Left kidney (tissue), 1 donor: ENCODE measurements around the gene LTBP2. TPM values are rescaled to one million over a fixed set of nuclear protein-coding genes. Genes with fewer than 3 reads are reported as not detected.

ENCODE experiments used
- polyA plus RNA-seq: library from polyadenylated mRNA; unstranded; fragments of 120-200 nt; gene quantifications from one replicate; pipeline ENCODE4 v1.2.1, GENCODE V29; 2013; ENCODE audit not compliant: insufficient read length

LTBP2 gene
- polyA plus RNA-seq, 1 donor = 2.3 TPM

Other genes with a start within 250 kb of the LTBP2 start
- 0.50 TPM for gene SYNDIG1L, start 186.0 kb downstream of the LTBP2 start, polyA plus RNA-seq
- 320 TPM for gene NPC2, start 118.9 kb downstream of the LTBP2 start, polyA plus RNA-seq
- 35.1 TPM for gene ISCA2, start 118.5 kb downstream of the LTBP2 start, polyA plus RNA-seq
- gene AREL1, start 100.8 kb upstream of the LTBP2 start, polyA plus RNA-seq = 42.2 TPM
- 64.3 TPM for gene FCF1, start 100.9 kb upstream of the LTBP2 start, polyA plus RNA-seq
- gene YLPM1, start 151.1 kb upstream of the LTBP2 start, polyA plus RNA-seq = 128 TPM